GM19395 (cell line): ENCODE measurements around the gene MAP3K10.

Experiments used
- ATAC-seq: cut with Tn5 transposase; IDR thresholded peaks from one replicate; pipeline ENCODE4 v1.9.1; 2021; ENCODE audit warnings: mild to moderate bottlenecking, moderate library complexity; ENCODE audit not compliant: unreplicated experiment

Gene MAP3K10

DNA sequence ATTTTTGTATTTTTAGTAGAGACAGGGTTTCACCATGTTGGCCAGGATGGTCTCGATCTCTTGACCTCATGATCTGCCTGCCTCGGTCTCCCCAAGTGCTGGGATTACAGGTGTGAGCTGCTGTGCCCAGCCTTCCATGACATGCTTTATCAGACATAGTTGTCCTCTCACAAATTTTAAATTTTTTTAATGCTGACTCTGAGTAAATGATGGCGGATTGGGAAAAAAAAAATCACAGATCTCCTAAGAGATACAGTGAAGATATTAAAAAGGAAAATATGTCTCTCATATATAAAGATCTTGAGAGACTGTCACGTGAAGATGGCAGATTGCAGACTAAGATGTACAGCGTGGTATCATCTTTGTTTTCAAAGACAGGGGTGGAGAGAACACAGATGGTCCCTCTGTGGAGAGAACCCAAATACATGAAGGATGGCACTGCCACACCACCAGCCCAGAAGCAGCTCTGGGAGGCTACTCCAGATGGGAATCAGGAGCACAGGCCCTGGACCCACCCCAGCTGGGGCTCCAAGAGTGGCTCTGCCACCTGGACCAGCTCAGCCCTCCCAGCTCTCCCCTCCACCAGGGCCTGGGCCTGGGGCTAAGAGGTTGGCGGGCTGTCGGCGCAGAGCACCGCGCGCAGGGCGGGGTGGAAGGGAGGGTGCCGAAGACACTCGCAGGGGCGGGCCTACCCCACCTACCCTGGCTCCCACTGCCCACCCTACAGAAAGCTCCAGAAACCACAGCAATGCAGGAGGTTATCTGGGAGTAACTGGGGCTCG is 55.3 kb downstream of the MAP3K10 start:
- no peak for ATAC-seq

DNA sequence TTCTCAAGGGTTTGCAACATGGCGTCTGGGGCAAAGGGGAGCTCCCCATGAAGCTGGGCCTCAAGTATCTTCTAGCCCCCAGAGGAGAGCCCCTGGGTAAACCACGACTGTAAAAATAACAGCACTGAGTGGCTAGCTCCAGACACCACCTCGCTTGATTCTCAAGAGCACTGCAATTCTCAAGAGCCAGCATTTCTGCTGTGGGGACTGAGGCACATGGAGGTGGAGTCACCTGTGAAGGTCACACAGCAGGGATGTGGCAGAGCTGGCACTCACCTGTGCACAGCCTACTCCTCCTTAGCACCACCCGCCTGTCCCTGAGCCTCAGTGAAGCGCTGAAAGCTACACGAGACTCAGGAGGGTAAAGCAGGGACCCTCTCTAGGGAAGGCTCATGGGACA is 56.0 kb downstream of the MAP3K10 start:
- no peak for ATAC-seq

DNA sequence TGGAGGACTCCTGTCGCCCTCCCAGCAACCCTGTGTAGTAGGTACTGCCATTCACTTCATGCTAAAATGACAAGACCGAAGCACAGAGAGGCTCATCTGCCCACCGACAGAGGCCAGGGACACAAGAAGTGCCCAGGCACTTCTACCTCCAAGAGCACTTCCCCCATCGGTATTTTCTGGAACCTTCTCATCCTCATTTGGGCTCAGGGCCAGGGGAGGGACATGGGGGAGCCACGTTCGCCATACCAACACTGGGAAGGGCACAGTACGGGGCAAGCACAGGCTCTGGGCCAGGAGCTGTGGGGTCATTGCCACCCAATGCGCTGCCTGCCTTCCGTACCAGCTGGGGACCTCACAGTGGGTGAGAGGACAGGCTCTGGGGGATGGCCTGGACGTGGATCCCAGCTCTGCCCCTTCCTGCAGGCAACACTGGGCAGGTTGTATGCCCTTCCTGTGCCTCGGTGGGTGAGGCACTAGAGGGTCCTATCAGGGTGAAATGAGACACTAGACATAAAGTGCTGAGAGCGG is 56.6 kb downstream of the MAP3K10 start:
- no peak for ATAC-seq

DNA sequence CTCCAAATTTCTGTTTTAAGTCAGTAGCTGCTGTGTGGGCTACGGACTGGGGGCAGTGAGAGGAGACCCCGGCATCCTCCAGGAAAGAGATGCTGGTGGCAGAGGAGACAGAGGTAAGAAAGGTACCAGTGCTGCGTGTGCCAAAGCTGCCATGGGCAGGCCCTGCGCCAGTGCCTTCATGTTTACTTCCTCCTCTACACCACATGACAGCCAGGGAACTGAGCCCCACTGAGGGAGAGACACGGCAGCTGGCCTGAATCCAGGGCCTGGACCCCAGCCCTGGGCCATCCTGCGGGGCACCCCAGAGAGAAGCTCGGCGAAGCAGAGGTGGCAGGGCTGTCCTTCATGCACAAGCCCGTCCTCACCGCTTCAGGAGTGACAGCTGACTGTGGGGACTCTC is 58.0 kb downstream of the MAP3K10 start:
- ATAC-seq, result no peak

DNA sequence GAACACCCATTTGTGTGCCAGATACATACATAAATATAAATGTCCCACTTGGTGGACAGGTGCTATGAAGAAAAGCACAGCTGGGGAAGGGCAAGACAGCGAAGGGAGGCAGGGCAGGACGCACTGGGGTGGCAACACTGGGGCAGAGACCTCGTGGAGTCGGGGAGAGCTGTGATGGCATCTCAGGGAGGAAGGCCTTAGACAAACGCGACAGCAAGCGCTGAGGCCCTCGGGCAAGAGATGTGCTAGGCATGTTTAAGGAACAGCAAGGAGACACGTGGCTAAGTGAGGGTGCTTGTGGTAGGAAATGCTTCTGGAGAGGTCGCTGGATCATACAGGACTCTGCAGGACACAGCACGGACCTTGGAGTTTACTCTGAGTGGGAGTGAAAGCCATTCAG is 58.6 kb downstream of the MAP3K10 start:
- ATAC-seq, result no peak

DNA sequence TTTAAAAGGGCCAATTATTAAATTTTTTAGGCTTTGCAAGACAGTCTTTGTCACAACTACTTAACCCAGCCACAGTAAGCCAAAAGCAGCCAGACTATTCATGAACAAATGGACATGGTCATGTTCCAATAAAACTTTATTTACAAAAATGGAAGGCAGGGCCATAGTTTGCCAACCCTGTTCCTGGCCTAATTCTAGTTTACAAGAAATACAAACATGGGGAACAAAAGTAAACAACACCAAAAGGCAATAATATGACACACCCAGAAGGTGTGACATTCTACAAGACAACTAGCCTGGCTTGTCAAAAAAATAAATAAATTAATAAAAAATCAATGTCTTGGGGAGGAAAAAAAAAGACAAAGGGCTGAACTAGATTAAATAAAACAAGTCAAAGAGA is 60.0 kb downstream of the MAP3K10 start:
- no peak for ATAC-seq

DNA sequence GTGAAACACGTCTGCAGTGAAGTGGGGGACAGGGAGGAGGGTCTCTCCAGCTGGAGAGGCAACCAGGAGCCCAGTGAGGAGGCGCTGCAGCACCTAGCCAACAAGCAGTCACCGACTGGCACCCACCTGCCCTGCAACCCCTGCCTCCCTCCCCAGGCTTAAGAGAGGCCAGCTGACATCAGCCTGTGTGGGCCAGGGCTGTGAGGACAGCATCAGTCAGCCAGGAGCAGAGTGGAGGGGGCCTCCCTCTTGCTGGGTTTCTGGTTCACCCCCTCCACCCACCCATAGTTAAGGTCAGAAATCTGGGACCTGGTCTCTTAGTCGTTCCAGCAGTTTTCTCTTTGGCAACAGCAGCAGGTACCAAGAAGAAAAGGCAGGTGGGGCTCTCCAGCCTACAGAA is 60.8 kb downstream of the MAP3K10 start:
- no peak for ATAC-seq

DNA sequence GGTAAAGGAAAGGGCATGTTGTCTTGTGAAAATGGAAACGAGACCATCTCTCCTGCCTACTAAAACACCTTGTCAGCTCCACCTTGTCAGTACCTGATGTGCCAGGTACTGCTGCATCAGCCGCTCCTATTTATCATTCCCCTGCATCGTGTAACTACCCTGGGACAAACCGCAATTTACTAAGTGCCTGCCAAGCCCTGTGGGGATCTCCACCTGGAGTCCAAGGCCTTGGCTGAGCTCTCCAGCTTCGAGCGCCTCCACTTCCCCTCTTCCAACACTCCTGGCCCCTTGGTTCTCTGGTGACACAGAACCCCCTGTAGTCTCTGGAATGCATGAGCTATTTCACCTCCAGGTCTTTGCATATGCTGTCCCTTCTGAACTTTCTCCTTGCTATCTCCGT is 61.2 kb downstream of the MAP3K10 start:
- no peak for ATAC-seq

DNA sequence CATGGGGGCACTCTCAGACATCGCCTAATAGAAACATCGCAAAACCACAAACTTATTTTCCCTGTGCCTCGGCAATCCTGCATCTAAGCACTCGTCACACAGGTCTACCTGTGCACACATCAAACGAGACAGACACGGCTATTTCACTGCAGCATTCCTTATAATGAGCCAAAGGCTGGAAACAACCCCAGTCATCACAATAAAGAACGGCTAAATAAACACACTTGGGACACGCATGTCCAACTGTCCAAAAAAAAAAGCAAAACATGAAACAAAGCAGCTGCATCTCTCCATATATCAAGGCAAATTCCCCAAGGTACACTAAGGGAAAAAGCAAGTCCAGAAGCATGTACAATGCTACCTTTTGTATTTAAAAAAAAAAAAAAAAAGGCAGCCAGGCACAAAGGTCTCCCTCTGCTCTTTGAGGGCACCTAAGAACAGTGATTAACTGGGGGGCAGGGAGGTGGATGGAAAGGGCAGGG is 62.4 kb downstream of the MAP3K10 start:
- ATAC-seq, result no peak

DNA sequence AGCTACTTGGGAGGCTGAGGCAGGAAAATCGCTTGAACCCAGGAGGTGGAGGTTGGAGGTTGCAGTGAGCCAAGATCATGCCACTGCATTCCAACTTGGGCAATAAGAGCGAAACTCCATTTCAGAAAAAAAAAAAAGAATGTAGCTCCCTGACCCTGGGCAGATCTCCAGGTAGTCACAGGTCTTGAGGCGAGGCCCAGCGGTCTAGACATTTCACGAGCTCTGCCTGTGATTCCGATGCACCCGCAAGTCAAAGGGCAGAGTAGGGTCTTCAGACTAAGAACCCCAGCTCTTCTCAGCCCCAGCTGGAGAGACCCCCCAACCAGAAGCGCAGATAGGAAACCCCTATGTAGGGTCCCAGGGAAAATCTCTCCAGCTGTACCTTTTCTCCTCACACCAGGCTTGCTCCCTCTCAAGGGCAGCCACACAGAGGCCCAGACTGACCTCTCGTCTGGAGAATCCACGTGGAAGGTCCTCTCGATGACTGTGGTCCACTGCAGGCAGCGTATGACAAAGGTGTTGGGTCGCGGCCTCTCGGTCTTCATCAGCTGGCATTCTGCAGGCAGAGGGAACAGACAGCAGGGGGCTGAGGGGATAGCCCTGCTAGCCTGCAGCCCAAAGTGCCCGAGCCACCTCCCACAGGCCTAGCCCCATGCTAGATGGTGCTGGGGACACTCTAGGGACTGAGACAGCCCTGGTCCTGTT is 63.6 kb downstream of the MAP3K10 start:
- no peak for ATAC-seq

DNA sequence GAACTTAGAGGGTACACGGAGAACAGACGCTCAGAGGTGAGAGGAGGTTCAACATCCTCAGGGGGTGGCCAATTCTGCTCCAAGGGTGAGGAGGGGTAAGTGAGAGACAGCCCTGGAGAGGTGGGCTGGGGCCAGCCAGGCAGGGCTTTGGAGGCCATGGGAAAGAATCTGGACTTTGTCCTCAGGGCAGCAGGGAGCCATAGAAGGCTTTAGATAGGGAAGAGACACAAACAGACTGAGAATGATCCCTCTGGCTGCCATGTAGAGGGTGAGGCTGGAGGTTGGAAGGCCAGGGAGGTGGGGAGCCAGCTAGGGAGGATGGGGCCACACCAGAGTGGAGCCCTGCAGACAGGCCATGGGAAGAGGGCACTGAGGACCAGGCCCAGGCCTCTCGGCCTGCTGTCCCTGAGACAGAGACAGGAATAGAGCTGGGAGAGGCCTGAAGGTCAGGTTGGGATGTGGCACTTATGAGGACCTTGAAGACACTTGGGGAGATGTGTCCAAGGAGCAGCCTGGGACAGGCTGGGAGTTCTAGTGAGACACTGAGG is 64.5 kb downstream of the MAP3K10 start:
- no peak for ATAC-seq

DNA sequence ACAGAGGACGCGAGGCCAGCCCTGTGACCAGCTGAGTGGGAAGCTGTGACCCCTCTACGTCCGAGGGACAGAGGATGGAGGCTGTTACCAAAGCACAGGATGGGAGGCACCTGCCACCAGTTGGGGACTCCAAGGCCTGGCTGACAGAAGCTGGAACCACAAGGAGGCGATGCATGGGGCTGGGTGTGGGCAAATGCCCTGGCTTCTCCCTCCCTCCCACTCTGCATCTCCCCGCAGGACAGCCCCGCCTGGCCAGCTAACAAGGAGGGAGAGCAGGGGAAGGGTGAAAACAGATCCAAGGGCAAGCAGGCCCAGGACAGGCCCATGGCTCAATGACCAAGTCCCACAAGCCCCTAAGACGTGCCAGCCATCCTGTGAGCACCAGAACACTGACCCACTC is 65.3 kb downstream of the MAP3K10 start:
- no peak for ATAC-seq

DNA sequence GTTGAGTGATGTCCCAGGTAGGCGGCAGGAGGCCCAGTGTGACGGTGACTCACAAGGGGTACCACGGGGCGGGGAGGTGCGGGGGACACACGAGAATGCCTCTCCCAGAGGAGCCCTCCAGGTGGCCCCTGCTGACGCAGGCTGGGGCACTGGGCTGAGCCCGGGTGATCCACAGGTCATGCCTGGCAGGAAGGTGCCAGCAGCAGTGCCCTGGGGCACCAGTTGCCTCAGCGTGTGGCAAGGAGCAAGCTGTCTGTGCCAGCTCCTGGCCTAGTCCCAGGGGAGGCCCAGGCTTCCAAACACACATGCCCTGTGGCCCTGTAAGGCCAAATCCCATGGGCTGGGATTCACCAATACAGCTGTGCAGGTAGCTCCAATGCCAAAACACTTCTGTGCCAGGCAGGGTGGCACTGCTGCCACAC is 65.9 kb downstream of the MAP3K10 start:
- no peak for ATAC-seq

DNA sequence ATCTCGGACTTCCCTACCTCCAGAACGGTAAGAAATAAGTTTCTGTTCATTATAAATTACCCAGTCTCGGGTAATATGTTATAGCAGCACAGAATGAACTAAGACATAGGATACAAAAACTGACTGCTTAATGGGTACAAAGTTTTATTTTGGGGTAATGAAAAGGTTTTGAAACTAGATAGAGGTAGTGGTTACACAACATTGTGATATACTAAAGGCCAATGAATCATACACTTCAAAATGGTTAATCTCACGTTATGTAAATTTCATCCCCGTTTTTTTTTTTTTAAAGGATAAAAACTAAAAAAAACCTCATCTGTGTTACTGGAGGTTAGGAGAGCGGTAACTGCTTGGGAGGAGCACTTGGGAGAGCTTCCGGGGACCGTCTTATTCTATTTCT is 70.4 kb downstream of the MAP3K10 start:
- ATAC-seq, result no peak

DNA sequence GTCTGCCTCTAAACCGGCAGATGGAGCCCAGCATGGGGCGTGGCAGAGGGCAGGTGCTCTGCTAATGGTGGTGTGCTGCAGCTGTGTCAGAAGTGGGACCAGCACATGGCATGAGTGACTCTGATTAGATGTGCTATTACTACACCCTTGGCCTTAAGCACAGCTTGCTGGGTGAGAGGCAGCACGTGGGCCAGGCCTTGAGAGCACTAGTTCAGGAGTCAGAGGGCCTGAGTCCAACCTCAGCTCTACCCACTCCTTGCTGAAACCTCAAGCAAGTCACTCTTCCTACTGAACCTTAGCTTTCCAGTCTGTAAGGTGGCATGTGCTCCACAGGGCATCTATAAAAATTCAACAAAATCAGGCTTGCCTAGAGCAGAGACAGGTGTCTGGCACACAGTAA is 71.2 kb downstream of the MAP3K10 start:
- ATAC-seq, result no peak

DNA sequence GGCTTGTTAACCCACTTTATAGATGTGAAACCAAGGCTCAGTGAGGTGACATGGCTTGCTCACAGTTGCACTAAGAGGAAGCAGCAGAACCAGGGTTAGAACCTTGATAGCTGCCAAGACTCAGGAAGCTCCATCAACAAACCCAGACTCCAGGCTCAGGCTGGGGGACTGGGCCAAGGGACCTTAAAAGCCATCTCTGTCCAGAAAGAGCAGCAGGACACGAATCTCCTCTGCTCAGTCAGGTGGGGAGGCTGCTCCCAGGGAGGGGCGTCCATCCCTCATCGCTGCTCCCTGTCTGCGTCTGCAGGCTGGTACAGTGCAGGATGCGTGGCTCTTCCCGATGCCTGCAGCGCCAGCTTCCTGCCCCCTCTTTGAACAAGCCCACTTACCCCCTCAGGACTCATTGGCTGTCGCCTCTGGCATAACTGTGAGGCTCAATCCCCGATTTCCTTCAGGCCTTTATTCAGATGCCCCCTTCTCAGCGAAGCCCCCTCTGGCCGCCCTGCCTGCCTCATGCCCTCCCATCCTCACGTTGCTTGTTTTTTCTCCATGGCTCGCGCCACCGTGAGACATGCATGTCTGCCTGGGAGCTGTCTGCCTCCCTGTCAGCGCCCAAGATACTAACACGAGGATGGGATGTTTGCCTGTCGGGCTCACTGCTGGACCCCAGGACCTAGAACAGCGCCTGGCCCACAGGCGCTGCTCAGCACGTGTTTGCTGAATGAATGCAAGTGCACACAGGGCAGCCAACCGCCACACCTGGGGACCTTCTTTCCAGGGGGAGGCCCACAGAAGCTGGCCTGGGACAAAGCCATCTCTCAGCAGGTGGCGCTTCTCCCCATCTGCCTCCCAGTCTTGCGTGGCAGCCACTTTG is 72.5 kb downstream of the MAP3K10 start:
- no peak for ATAC-seq

DNA sequence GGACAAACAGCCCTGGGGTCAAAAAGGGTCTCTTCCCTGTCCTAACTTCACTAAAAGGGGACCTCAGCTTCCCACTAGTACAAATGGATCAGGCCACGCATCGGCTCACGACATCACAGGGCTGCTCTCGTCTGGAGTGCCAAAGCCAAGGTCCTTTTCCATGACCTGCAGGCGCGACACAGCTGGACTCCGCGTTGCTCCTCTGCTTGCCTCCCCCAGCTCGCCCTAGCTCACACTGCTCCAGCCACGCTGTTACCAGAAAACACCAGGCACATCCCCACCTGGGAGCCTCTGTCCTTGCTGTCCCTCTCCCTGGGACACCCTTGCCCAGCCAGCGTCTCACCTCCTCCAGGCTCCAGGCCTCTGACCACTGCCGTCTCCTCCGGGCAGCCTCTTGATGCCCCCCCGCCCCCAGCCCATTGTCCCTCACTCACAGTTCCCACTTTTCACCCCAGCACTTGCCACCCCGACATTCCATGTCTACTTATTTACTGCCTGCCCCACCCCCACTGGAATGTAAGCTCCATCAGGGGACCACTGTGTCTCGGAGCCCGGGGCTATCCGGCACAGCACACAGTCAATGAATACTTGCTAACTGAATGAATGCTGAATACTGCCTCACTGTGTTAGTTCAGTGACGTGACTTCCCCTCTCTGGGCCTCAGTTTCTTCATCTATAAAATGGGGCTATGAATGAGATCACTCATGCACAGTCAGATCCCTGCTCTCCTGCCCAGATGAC is 73.3 kb downstream of the MAP3K10 start:
- no peak for ATAC-seq
